Measurements from ENCODE around the gene TCEANC2.
"Not testable (repeated sequence)": the region's sequence is repeated elsewhere in the genome, so short reads cannot be mapped to it uniquely, and the experiment has no call there.

TCEANC2 gene

GRCh38 chr1:54028306-54029251, 24.8 kb upstream of the TCEANC2 start:
- no peak for DNase-seq

- no peak for DNase-seq
Observed at GRCh38 chr1:54037476-54037875, 15.9 kb upstream of the TCEANC2 start.

- DNase-seq: no peak
Observed at GRCh38 chr1:54041806-54042205, 11.6 kb upstream of the TCEANC2 start.

GRCh38 chr1:54045496-54045895, 7.9 kb upstream of the TCEANC2 start:
- no peak for DNase-seq

- DNase-seq: no peak
Observed at GRCh38 chr1:54046671-54047383, 6.6 kb upstream of the TCEANC2 start.

- no peak for DNase-seq
Observed at GRCh38 chr1:54047384-54048305, 5.8 kb upstream of the TCEANC2 start.

- DNase-seq: not testable (repeated sequence)
Observed at GRCh38 chr1:54050435-54050834, 3.0 kb upstream of the TCEANC2 start.

- no peak for DNase-seq
Observed at GRCh38 chr1:54051933-54052430, 1.4 kb upstream of the TCEANC2 start.

- no peak for DNase-seq
Observed at GRCh38 chr1:54052431-54052933, 926 bp upstream of the TCEANC2 start.

GRCh38 chr1:54053745-54054437, 483 bp downstream of the TCEANC2 start:
- DNase-seq: no peak

GRCh38 chr1:54054438-54054749, 986 bp downstream of the TCEANC2 start:
- DNase-seq: no peak

GRCh38 chr1:54064299-54064698, 10.9 kb downstream of the TCEANC2 start:
- no peak for DNase-seq

GRCh38 chr1:54069791-54070170, 16.4 kb downstream of the TCEANC2 start:
- peak; percentile 92 for DNase-seq

GRCh38 chr1:54070171-54070837, 16.9 kb downstream of the TCEANC2 start:
- peak; percentile 96 for DNase-seq

- DNase-seq: no peak
Observed at GRCh38 chr1:54077359-54077758, 24.0 kb downstream of the TCEANC2 start.

- DNase-seq: no peak
Observed at GRCh38 chr1:54080598-54081049, 27.2 kb downstream of the TCEANC2 start.

- peak; percentile 51 for DNase-seq
Observed at GRCh38 chr1:54081306-54082270, 28.2 kb downstream of the TCEANC2 start.

- DNase-seq: no peak
Observed at GRCh38 chr1:54084794-54085193, 31.4 kb downstream of the TCEANC2 start.

GRCh38 chr1:54086754-54087153, 33.3 kb downstream of the TCEANC2 start:
- no peak for DNase-seq

- DNase-seq: no peak
Observed at GRCh38 chr1:54088385-54088784, 35.0 kb downstream of the TCEANC2 start.
